Mucosa of rectum (tissue), 2 donors: Measurements from ENCODE around the gene OTOP1.
A peak's percentile ranks its signal among the peaks of the same experiment; 100 is the strongest.

Source experiments
- H3K27ac ChIP-seq, 2 donors: one replicate each; pipeline ENCODE4 v1.7.0; 2013; ENCODE audit warnings: inconsistent platforms in 2 of 2, low read depth in 2 of 2, low read length in 2 of 2
- H3K27me3 ChIP-seq, 2 donors: one replicate each; pipeline ENCODE4 v1.7.0; 2013; ENCODE audit warnings: low read length in 2 of 2; ENCODE audit not compliant: control insufficient read depth in 2 of 2, insufficient read depth in 2 of 2
- H3K36me3 ChIP-seq, 2 donors: one replicate each; pipeline ENCODE4 v1.7.0; 2013; ENCODE audit warnings: low read length in 2 of 2; ENCODE audit not compliant: control insufficient read depth in 2 of 2, insufficient read depth in 2 of 2
- H3K4me1 ChIP-seq, 2 donors: one replicate each; pipeline ENCODE4 v1.7.0; 2013; ENCODE audit warnings: low read length in 2 of 2, mild to moderate bottlenecking in 1 of 2; ENCODE audit not compliant: control insufficient read depth in 2 of 2, insufficient read depth in 2 of 2
- H3K4me3 ChIP-seq, 2 donors: one replicate each; pipeline ENCODE4 v1.7.0; 2013; ENCODE audit warnings: low read length in 2 of 2
- H3K9ac ChIP-seq, 2 donors: one replicate each; pipeline ENCODE4 v1.7.0; 2013; ENCODE audit warnings: low read length in 2 of 2, low read depth in 1 of 2, mild to moderate bottlenecking in 1 of 2
- H3K9me3 ChIP-seq, 2 donors: one replicate each; pipeline ENCODE4 v1.7.0; 2013; ENCODE audit warnings: low read length in 2 of 2; ENCODE audit not compliant: control insufficient read depth in 2 of 2
- donor health status: healthy.
- donor health status: Normal muscosa, but diverticular disease.

The OTOP1 gene

GRCh38 chr4:4226606-4227438 lies at the start of gene OTOP1:
TSS of gene OTOP1 (minus strand) at chr4:4226929. CDS start at chr4:4226864, 65 bp downstream.
- Histone ChIP-seq H3K36me3 (no peaks in the 10 kb centered on the region), H3K27me3 (peaks cover 4 to 9% of the 10 kb centered on the region in 2 donors), H3K9me3 (no peaks in the 10 kb centered on the region), H3K27ac (no peak within 1 kb of the TSS), H3K9ac (no peak within 1 kb of the TSS), H3K4me3 (no peak within 1 kb of the TSS), H3K4me1 (no peaks in the 10 kb centered on the region)

GRCh38 chr4:4274226-4274625 lies 47.5 kb upstream of the OTOP1 start:
- peaks cover 32 to 70% of the 10 kb centered on the region in 2 donors for H3K36me3 ChIP-seq
- H3K9ac ChIP-seq, result no peak overlapping the region
- no peaks in the 10 kb centered on the region for H3K9me3 ChIP-seq
- H3K27me3 ChIP-seq, result no peaks in the 10 kb centered on the region
- H3K4me3 ChIP-seq, result no peak overlapping the region
- H3K27ac ChIP-seq, result no peak overlapping the region
- no peaks in the 10 kb centered on the region for H3K4me1 ChIP-seq

GRCh38 chr4:4271912-4272311 lies 45.2 kb upstream of the OTOP1 start:
- Histone ChIP-seq H3K9ac (no peak overlapping the region), H3K36me3 (peaks cover 27 to 64% of the 10 kb centered on the region in 2 donors), H3K4me3 (no peak overlapping the region), H3K27ac (no peak overlapping the region), H3K27me3 (no peaks in the 10 kb centered on the region), H3K4me1 (no peaks in the 10 kb centered on the region), H3K9me3 (no peaks in the 10 kb centered on the region)

GRCh38 chr4:4270529-4270928 lies 43.8 kb upstream of the OTOP1 start:
- Histone ChIP-seq H3K27me3 (no peaks in the 10 kb centered on the region), H3K4me3 (no peak overlapping the region), H3K36me3 (peaks cover 23 to 59% of the 10 kb centered on the region in 2 donors), H3K9me3 (no peaks in the 10 kb centered on the region), H3K9ac (no peak overlapping the region), H3K4me1 (no peaks in the 10 kb centered on the region), H3K27ac (no peak overlapping the region)

GRCh38 chr4:4269856-4270255 lies 43.1 kb upstream of the OTOP1 start:
- Histone ChIP-seq H3K27ac (no peak overlapping the region), H3K9me3 (no peaks in the 10 kb centered on the region), H3K4me1 (no peaks in the 10 kb centered on the region), H3K9ac (no peak overlapping the region), H3K4me3 (no peak overlapping the region), H3K36me3 (peaks cover 23 to 53% of the 10 kb centered on the region in 2 donors), H3K27me3 (no peaks in the 10 kb centered on the region)

- no peaks in the 10 kb centered on the region for H3K27me3 ChIP-seq
- H3K27ac ChIP-seq, result peak overlapping the region in 1 of 2 donors; percentile 38
- H3K9me3 ChIP-seq, result no peaks in the 10 kb centered on the region
- no peaks in the 10 kb centered on the region for H3K4me1 ChIP-seq
- peaks cover 20 to 49% of the 10 kb centered on the region in 2 donors for H3K36me3 ChIP-seq
- no peak overlapping the region for H3K4me3 ChIP-seq
- H3K9ac ChIP-seq, result no peak overlapping the region
These were observed 42.6 kb upstream of the OTOP1 start for GRCh38 chr4:4269331-4269731.

GRCh38 chr4:4268776-4269175 lies 42.0 kb upstream of the OTOP1 start:
- Histone ChIP-seq H3K9ac (no peak overlapping the region), H3K27me3 (no peaks in the 10 kb centered on the region), H3K4me3 (no peak overlapping the region), H3K4me1 (no peaks in the 10 kb centered on the region), H3K36me3 (peaks cover 17 to 45% of the 10 kb centered on the region in 2 donors), H3K27ac (peak overlapping the region in 1 of 2 donors; percentile 38), H3K9me3 (no peaks in the 10 kb centered on the region)

GRCh38 chr4:4267981-4268380 lies 41.3 kb upstream of the OTOP1 start:
- Histone ChIP-seq H3K4me3 (no peak overlapping the region), H3K9ac (no peak overlapping the region), H3K27me3 (no peaks in the 10 kb centered on the region), H3K4me1 (no peaks in the 10 kb centered on the region), H3K9me3 (no peaks in the 10 kb centered on the region), H3K36me3 (peaks cover 11 to 37% of the 10 kb centered on the region in 2 donors), H3K27ac (no peak overlapping the region)

GRCh38 chr4:4260185-4260751 lies 33.5 kb upstream of the OTOP1 start:
- Histone ChIP-seq H3K27me3 (no peaks in the 10 kb centered on the region), H3K9ac (no peak overlapping the region), H3K27ac (no peak overlapping the region), H3K36me3 (no peaks in the 10 kb centered on the region), H3K9me3 (no peaks in the 10 kb centered on the region), H3K4me1 (peaks cover 0 to 3% of the 10 kb centered on the region in 2 donors), H3K4me3 (no peak overlapping the region)

GRCh38 chr4:4259484-4260100 lies 32.9 kb upstream of the OTOP1 start:
- Histone ChIP-seq H3K9ac (no peak overlapping the region), H3K4me1 (peaks cover 0 to 3% of the 10 kb centered on the region in 2 donors), H3K9me3 (no peaks in the 10 kb centered on the region), H3K27ac (no peak overlapping the region), H3K4me3 (no peak overlapping the region), H3K36me3 (no peaks in the 10 kb centered on the region), H3K27me3 (no peaks in the 10 kb centered on the region)
